ENCODE results near the gene INPP5A. TPM values are rescaled to one million over a fixed set of nuclear protein-coding genes. Genes with fewer than 3 reads are reported as not detected.

Gene INPP5A
- total and polyA plus RNA-seq, 7 donors: 17.6 to 132 (median 100) TPM

DNA sequence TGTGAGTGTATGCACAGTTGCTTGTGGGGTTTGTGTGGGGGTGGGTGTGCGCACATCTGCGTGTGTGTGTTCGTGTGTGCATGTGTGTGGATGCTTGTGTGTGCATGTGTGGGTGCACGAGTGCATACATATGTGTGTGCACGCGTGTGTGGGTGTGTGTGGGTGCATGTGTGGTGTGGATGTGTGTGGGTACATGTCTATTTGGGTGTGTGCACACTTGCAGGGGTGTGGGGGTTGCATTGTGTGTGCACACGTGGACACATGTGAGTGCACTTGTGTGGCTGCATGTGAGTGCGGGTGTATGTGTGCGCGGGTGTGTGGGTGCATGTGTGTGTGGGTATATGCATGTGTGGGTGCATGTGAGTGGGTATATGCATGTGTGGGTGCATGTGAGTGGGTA, 174.7 kb downstream of the INPP5A start:
- intact Hi-C loops (cut with DNase I): no loop called here
- no peaks in the 10 kb centered on the region for H3K9me3 ChIP-seq
- TF ChIP-seq, protein P1, sequence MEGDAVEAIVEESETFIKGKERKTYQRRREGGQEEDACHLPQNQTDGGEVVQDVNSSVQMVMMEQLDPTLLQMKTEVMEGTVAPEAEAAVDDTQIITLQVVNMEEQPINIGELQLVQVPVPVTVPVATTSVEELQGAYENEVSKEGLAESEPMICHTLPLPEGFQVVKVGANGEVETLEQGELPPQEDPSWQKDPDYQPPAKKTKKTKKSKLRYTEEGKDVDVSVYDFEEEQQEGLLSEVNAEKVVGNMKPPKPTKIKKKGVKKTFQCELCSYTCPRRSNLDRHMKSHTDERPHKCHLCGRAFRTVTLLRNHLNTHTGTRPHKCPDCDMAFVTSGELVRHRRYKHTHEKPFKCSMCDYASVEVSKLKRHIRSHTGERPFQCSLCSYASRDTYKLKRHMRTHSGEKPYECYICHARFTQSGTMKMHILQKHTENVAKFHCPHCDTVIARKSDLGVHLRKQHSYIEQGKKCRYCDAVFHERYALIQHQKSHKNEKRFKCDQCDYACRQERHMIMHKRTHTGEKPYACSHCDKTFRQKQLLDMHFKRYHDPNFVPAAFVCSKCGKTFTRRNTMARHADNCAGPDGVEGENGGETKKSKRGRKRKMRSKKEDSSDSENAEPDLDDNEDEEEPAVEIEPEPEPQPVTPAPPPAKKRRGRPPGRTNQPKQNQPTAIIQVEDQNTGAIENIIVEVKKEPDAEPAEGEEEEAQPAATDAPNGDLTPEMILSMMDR (IDR thresholded peaks at IDR 0.05): no peak
- TF ChIP-seq EP300 (IDR thresholded peaks at IDR 0.05) (no peak), POLR2A (IDR thresholded peaks at IDR 0.05) (no peak), POLR2AphosphoS5 (IDR thresholded peaks at IDR 0.05) (no peak)
- peaks cover 0 to 78% (median 27%) of the 10 kb centered on the region in 4 donors for H3K36me3 ChIP-seq
- DNase-seq: peak; percentile 25
- 93 to 96% methylated on average over 10 of the region's 10 CpGs for WGBS, 2 donors
- H3K4me1 ChIP-seq: no peaks in the 10 kb centered on the region
- no peak overlapping the region for H3K27ac ChIP-seq
- no peak overlapping the region for H3K4me3 ChIP-seq
- no peaks in the 10 kb centered on the region for H3K27me3 ChIP-seq

DNA sequence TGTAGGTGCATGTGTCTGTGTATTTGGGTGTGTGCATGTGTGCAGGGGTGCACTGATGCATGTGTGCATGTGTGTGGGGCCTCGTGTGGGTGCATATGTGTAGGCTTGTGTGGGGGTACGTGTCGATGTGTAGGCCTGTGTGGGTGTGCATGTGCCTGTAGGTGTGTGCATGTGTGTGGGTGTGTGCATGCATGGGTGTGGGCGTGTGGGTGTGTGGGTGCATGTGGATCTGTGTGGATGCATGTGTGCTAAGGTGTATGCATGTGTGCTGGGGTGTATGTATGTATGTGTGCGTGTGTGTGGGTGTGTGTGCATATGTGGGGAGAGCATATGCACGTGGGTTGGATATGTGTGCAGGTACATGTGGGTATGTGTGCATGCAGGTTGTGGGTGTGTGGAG, 175.2 kb downstream of the INPP5A start:
- H3K27me3 ChIP-seq: no peaks in the 10 kb centered on the region
- peak; percentile 37 for DNase-seq
- H3K9me3 ChIP-seq: no peaks in the 10 kb centered on the region
- 95 to 96% methylated on average over 6 of the region's 6 CpGs for WGBS, 2 donors
- no peak overlapping the region for H3K4me3 ChIP-seq
- H3K27ac ChIP-seq: no peak overlapping the region
- no peaks in the 10 kb centered on the region for H3K4me1 ChIP-seq
- H3K36me3 ChIP-seq: peaks cover 0 to 77% (median 27%) of the 10 kb centered on the region in 4 donors
- no peak for TF ChIP-seq POLR2A (IDR thresholded peaks at IDR 0.05)
- TF ChIP-seq POLR2AphosphoS5 (IDR thresholded peaks at IDR 0.05): no peak
- TF ChIP-seq, protein P1 (IDR thresholded peaks at IDR 0.05): no peak
- TF ChIP-seq EP300 (IDR thresholded peaks at IDR 0.05): no peak
- intact Hi-C loops (cut with DNase I): no loop called here

DNA sequence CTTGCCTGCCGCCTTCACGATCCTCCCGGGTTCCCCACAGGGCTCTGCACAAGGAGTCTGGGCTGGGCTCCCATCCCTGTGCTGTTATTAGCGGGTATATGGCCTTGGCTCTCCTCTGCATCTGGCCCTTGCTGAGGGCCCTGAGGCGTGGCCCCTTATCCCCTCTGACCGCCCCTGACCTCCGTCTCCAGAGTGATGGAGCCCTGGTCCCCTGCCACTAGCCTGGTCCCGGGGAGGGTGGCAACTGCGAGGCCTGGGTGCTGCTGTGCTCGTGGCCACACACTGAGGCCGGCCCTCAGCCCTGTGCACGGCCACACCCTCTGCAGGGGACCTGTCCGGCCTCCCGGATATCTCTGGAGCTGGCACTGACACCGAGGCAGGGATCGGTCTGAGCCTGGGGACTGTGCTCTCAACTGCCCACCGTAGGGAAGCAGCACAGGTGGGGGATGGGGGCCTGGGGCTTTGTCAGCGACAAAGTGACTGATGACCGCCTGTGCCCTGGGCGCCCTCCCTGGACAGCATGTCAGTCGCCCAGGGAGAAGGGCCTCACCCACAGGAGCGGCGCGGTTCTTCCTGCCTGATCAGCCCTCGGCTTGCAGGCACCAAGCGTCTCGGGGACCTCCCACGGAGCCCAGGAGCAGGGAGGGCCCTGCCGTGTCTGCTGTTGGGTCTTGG, 176.0 kb downstream of the INPP5A start:
- H3K36me3 ChIP-seq: peaks cover 0 to 69% (median 24%) of the 10 kb centered on the region in 4 donors
- H3K4me3 ChIP-seq: no peak overlapping the region
- DNase-seq: peak; percentile 61
- no peaks in the 10 kb centered on the region for H3K27me3 ChIP-seq
- intact Hi-C loops (cut with DNase I): no loop called here
- WGBS, 2 donors: 93 to 94% methylated on average over 29 of the region's 29 CpGs
- H3K27ac ChIP-seq: peak overlapping the region in 2 of 4 donors; percentile 10 to 51
- no peaks in the 10 kb centered on the region for H3K9me3 ChIP-seq
- no peaks in the 10 kb centered on the region for H3K4me1 ChIP-seq
- TF ChIP-seq, protein P1 (IDR thresholded peaks at IDR 0.05): no peak
- no peak for TF ChIP-seq EP300 (IDR thresholded peaks at IDR 0.05)
- TF ChIP-seq POLR2A (IDR thresholded peaks at IDR 0.05): no peak
- no peak for TF ChIP-seq POLR2AphosphoS5 (IDR thresholded peaks at IDR 0.05)

DNA sequence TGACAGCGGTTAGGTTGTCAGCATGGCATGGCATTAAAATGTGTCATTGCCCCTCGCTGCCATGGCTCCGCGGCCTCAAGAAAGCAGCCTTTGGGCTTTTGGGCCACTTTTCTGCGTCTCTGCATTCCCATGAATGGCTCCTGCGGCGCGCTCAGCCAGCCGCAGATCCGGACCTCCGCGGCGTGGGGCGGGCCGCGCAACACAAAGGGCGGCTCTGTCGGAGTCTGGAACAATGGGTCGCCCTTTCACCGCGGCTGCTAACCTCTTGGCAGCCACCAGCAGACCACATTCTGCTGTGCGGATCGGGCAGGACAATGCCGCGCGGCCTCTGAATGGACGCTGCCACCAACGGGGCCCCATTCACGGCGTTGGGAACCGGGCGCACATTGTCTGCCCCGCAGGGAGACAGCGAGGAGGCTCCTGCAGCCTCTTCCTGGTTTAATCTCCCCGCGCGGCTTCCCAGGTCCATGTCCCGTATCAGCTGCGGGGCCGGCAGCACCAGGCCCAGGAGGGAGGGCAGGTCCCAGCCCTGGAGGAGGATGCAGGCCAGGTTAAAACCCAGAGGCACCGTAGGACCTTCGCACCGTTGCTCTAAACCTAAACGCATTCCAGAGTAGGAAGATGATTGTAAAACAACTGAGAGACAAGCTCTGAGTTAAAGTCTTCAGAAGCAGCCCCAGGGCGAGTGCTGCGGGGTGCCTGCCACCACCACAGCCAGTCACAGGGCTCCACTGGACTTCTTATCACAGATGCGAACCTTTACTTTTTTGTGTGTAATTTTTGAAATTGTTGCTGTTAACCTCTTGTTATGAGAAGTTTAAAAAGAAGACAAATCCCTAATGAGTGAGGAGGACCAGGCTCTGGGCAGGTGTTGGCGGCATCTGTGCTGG, 176.8 kb downstream of the INPP5A start:
- H3K4me3 ChIP-seq: no peak overlapping the region
- intact Hi-C loops (cut with DNase I): no loop called here
- no peaks in the 10 kb centered on the region for H3K4me1 ChIP-seq
- H3K27ac ChIP-seq: peak overlapping the region in 2 of 4 donors; percentile 10 to 51
- TF ChIP-seq, protein P1 (IDR thresholded peaks at IDR 0.05): no peak
- TF ChIP-seq POLR2AphosphoS5 (IDR thresholded peaks at IDR 0.05): peak in 1 of 4 donors; percentile 15
- DNase-seq: peak; percentile 67
- H3K36me3 ChIP-seq: peaks cover 0 to 64% (median 20%) of the 10 kb centered on the region in 4 donors
- H3K9me3 ChIP-seq: no peaks in the 10 kb centered on the region
- no peaks in the 10 kb centered on the region for H3K27me3 ChIP-seq
- WGBS, 2 donors: 90 to 95% methylated on average over 48 of the region's 48 CpGs

Measured in sigmoid colon (tissue), 7 donors.